Measurements from ENCODE around the gene DNAH2. TPM values are rescaled to one million over a fixed set of nuclear protein-coding genes. Genes with fewer than 3 reads are reported as not detected.

DNAH2 gene
- total and polyA plus RNA-seq, 2 of the 13 experiments (the other 11 are each of a cell fraction or from before 2014, with no cell fraction given), result not detected

GRCh38 chr17:7687072-7687907, 30.3 kb upstream of the DNAH2 start, which contains the start of gene TP53 (continued):
- TF ChIP-seq ZNF782 (CRISPR knock-in tag; IDR thresholded peaks at IDR 0.05; ENCODE audit: borderline replicate concordance) (no peak), HNRNPH1 (optimal IDR thresholded peaks at IDR 0.05; ENCODE audit: low read depth, low read length) (no peak), ZNF484 (CRISPR knock-in tag; IDR thresholded peaks at IDR 0.05; ENCODE audit: borderline replicate concordance, low read depth) (no peak), HIVEP1 (CRISPR knock-in tag; IDR thresholded peaks at IDR 0.05) (0 out of 2 replicates have a peak, but pooled peaks have one; percentile 20), ZBTB49 (CRISPR knock-in tag; IDR thresholded peaks at IDR 0.05; ENCODE audit: borderline replicate concordance) (no peak), NAIF1 (CRISPR knock-in tag; IDR thresholded peaks at IDR 0.05; ENCODE audit: borderline replicate concordance) (peak; percentile 15; the same call in 1 of the 2 replicates), ZNF737 (CRISPR knock-in tag; IDR thresholded peaks at IDR 0.05; ENCODE audit: borderline replicate concordance) (no peak; the same call in 1 of the 2 replicates), AKNA (CRISPR knock-in tag; IDR thresholded peaks at IDR 0.05; ENCODE audit: borderline replicate concordance) (no peak), SKI (IDR thresholded peaks at IDR 0.05; ENCODE audit: partially characterized antibody) (no peak), POGK (CRISPR knock-in tag; conservative IDR thresholded peaks at IDR 0.05) (no peak), PRDM15 (CRISPR knock-in tag; IDR thresholded peaks at IDR 0.05) (peak; percentile 66; the same call in 1 of the 2 replicates), ZNF383 (CRISPR knock-in tag; IDR thresholded peaks at IDR 0.05; ENCODE audit: borderline replicate concordance) (no peak), ZSCAN22 (CRISPR knock-in tag; IDR thresholded peaks at IDR 0.05) (no peak)
